ENCODE data around the gene NXPE3. TPM values are rescaled to one million over a fixed set of nuclear protein-coding genes. Genes with fewer than 3 reads are reported as not detected.

Gene NXPE3
- total RNA-seq, 1 experiment from 2014 or later = 15.9 TPM

GRCh38 chr3:101840066-101840465, 61.1 kb downstream of the NXPE3 start:
- Histone ChIP-seq H3K23ac (ENCODE audit: insufficient read length, low read depth, low read length) (no peak overlapping the region), H2AFZ (ENCODE audit: low read length) (no peak overlapping the region), H3K27ac (ENCODE audit: insufficient read length, low read depth, low read length) (no peak overlapping the region), H3K23me2 (ENCODE audit: insufficient read length, low read depth, low read length, poor library complexity, severe bottlenecking) (no peaks in the 10 kb centered on the region), H3K79me1 (ENCODE audit: insufficient read depth, low read depth, low read length, poor library complexity, severe bottlenecking) (no peaks in the 10 kb centered on the region), H3K4me2 (ENCODE audit: insufficient read depth, insufficient read length, low read length) (no peak overlapping the region), H3T11ph (ENCODE audit: low read length) (no peak overlapping the region), H2BK5ac (ENCODE audit: insufficient read length, low read length) (no peak overlapping the region), H2BK12ac (ENCODE audit: insufficient read length, low read depth, low read length) (no peak overlapping the region), H2BK120ac (ENCODE audit: low read depth, low read length, poor library complexity, severe bottlenecking) (no peak overlapping the region), H4K8ac (replicated peaks; ENCODE audit: insufficient read length, low read depth, low read length) (no peak overlapping the region), H3K9ac (ENCODE audit: extremely low read depth, insufficient read length, low read length) (no peak overlapping the region), H3K4me1 (ENCODE audit: insufficient read depth, low read length) (peaks cover 5% of the 10 kb centered on the region), H4K20me1 (ENCODE audit: control insufficient read depth, insufficient read depth, insufficient read length) (no peaks in the 10 kb centered on the region), H2AK5ac (ENCODE audit: insufficient read length, low read length) (no peak overlapping the region), H3K18ac (ENCODE audit: insufficient read length, low read depth, low read length) (no peak overlapping the region), H4K5ac (ENCODE audit: insufficient read length, low read depth, low read length) (no peak overlapping the region), H3K79me2 (ENCODE audit: insufficient read depth, low read length) (no peaks in the 10 kb centered on the region), H2BK20ac (ENCODE audit: low read depth, low read length, poor library complexity, severe bottlenecking) (no peak overlapping the region), H3K27me3 (ENCODE audit: insufficient read depth, low read length) (no peaks in the 10 kb centered on the region), H3K56ac (ENCODE audit: insufficient read length, low read depth, low read length) (no peak overlapping the region), H3K4ac (ENCODE audit: low read depth, low read length) (no peak overlapping the region), H4K91ac (ENCODE audit: insufficient read length, low read depth, low read length) (no peak overlapping the region), H2BK15ac (ENCODE audit: low read depth, low read length) (no peak overlapping the region), H3K9me3 (ENCODE audit: control insufficient read depth, low read depth, low read length) (no peaks in the 10 kb centered on the region), H3K14ac (ENCODE audit: insufficient read depth, low read length) (no peak overlapping the region)
- Mint-ChIP-seq H3K36me3 (ENCODE audit: insufficient read depth in 1 of 3, low read depth in 3 of 3) (peaks cover 0 to 3% (median 0%) of the 10 kb centered on the region in 3 experiments; a peak in 3 of 7 replicates), H3K4me1 (peaks cover 38 to 47% of the 10 kb centered on the region in 2 experiments), H3K9me3 (no peaks in the 10 kb centered on the region), H3K4me3 (no peak overlapping the region), H3K27me3 (ENCODE audit: low read depth) (no peaks in the 10 kb centered on the region), H3K27ac (peak overlapping the region in 1 of 3 experiments; percentile 12; a peak in 1 of 7 replicates)
- no peak for DNase-seq
- no peak for TF ChIP-seq CTCF (conservative IDR thresholded peaks at IDR 0.05)
